ENCODE results near the gene BPIFB3. TPM values are rescaled to one million over a fixed set of nuclear protein-coding genes. Genes with fewer than 3 reads are reported as not detected.

Gene BPIFB3
- total and polyA plus RNA-seq, 2 donors from 2014 or later: not detected

DNA sequence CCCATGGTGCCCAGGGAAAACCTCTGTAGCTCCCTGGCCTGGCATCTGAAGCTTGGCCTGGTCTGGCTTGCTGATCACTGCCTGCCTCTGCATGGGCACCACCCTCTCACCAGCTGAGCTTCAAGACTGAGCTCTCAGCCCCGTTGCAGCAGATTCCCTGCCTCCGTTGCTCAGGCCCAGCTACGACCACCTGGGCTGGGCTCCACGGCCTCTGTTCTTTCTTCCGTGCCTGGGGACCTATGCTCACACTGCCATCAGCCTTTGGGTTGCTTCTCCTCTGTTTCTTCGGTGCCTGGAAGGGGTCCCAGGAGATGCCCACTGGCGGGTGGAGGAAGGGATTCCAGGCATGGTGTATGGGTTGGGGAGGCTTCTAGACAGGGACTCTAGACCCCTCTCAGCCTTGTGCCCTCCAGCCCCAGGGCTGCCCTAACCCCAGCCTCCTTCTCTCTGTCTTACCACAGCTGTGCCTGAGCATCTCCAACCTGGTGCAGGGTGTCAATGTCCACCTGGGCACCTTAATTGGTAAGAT is 37.1 kb upstream of the BPIFB3 start:
- Histone ChIP-seq H3K9me3 (ENCODE audit: control insufficient read depth in 2 of 3, insufficient read depth in 1 of 3, low read length in 3 of 3) (no peaks in the 10 kb centered on the region), H3K27me3 (ENCODE audit: control insufficient read depth, insufficient read depth, low read length) (no peaks in the 10 kb centered on the region), H3K27ac (ENCODE audit: low read depth in 2 of 2, low read length in 2 of 2) (no peak overlapping the region), H3K36me3 (ENCODE audit: control insufficient read depth in 2 of 3, insufficient read depth in 3 of 3, low read length in 3 of 3) (no peaks in the 10 kb centered on the region), H3K9ac (ENCODE audit: low read length in 3 of 3) (no peak overlapping the region), H3K4me3 (ENCODE audit: low read length in 3 of 3) (no peak overlapping the region), H3K4me1 (ENCODE audit: control insufficient read depth in 2 of 3, insufficient read depth in 2 of 3, low read depth in 1 of 3, low read length in 3 of 3) (no peaks in the 10 kb centered on the region)
- TF ChIP-seq, protein P1, sequence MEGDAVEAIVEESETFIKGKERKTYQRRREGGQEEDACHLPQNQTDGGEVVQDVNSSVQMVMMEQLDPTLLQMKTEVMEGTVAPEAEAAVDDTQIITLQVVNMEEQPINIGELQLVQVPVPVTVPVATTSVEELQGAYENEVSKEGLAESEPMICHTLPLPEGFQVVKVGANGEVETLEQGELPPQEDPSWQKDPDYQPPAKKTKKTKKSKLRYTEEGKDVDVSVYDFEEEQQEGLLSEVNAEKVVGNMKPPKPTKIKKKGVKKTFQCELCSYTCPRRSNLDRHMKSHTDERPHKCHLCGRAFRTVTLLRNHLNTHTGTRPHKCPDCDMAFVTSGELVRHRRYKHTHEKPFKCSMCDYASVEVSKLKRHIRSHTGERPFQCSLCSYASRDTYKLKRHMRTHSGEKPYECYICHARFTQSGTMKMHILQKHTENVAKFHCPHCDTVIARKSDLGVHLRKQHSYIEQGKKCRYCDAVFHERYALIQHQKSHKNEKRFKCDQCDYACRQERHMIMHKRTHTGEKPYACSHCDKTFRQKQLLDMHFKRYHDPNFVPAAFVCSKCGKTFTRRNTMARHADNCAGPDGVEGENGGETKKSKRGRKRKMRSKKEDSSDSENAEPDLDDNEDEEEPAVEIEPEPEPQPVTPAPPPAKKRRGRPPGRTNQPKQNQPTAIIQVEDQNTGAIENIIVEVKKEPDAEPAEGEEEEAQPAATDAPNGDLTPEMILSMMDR (IDR thresholded peaks at IDR 0.05; ENCODE audit: borderline replicate concordance, extremely low read depth, insufficient read depth): no peak
- no peak for FAIRE-seq
- no peak for DNase-seq
- intact Hi-C loops (cut with DNase I): no loop called here

- FAIRE-seq (no peak), DNase-seq (no peak)
- Histone ChIP-seq H3K4me3 (ENCODE audit: low read length in 3 of 3) (no peak overlapping the region), H3K4me1 (ENCODE audit: control insufficient read depth in 2 of 3, insufficient read depth in 2 of 3, low read depth in 1 of 3, low read length in 3 of 3) (no peaks in the 10 kb centered on the region), H3K27ac (ENCODE audit: low read depth in 2 of 2, low read length in 2 of 2) (no peak overlapping the region), H3K9ac (ENCODE audit: low read length in 3 of 3) (no peak overlapping the region), H3K9me3 (ENCODE audit: control insufficient read depth in 2 of 3, insufficient read depth in 1 of 3, low read length in 3 of 3) (no peaks in the 10 kb centered on the region), H3K36me3 (ENCODE audit: control insufficient read depth in 2 of 3, insufficient read depth in 3 of 3, low read length in 3 of 3) (no peaks in the 10 kb centered on the region), H3K27me3 (ENCODE audit: control insufficient read depth, insufficient read depth, low read length) (no peaks in the 10 kb centered on the region)
- TF ChIP-seq, protein P1 (IDR thresholded peaks at IDR 0.05; ENCODE audit: borderline replicate concordance, extremely low read depth, insufficient read depth): no peak
- intact Hi-C loops (cut with DNase I): no loop called here
These were observed 36.2 kb upstream of the BPIFB3 start for GRCh38 chr20:33017542-33017941.

DNA sequence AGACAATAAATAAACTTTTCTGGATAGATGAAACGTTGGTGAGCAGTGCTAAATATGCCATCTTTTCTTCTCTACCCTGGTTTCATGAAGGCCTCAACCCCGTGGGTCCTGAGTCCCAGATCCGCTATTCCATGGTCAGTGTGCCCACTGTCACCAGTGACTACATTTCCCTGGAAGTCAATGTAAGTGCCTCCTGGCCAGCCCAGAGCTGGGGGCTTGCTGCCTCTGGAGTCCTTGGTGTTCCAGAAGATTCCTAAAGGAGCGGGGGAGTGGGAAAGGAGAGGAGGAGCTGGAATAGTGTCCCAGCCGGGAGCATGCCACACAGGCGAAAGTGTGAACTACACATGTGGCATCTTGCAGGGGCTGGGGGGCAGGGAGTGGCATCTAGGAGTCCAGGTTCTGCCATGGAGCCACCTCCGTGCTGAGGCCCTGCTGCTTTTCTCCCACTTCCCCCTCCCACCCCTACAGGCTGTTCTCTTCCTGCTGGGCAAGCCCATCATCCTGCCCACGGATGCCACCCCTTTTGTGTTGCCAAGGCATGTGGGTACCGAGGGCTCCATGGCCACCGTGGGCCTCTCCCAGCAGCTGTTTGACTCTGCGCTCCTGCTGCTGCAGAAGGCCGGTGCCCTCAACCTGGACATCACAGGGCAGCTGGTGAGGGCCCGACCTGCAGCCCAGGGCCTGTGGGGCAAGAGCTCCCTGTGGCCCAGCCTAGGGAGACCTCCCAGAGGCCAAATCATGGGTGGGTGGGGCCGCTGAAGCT is 35.4 kb upstream of the BPIFB3 start:
- H3K36me3 ChIP-seq (ENCODE audit: control insufficient read depth in 2 of 3, insufficient read depth in 3 of 3, low read length in 3 of 3): no peaks in the 10 kb centered on the region
- no peak overlapping the region for H3K27ac ChIP-seq (ENCODE audit: low read depth in 2 of 2, low read length in 2 of 2)
- no peak overlapping the region for H3K9ac ChIP-seq (ENCODE audit: low read length in 3 of 3)
- DNase-seq (no peak), FAIRE-seq (no peak)
- intact Hi-C loops (cut with DNase I): no loop called here
- H3K4me1 ChIP-seq (ENCODE audit: control insufficient read depth in 2 of 3, insufficient read depth in 2 of 3, low read depth in 1 of 3, low read length in 3 of 3): no peaks in the 10 kb centered on the region
- H3K4me3 ChIP-seq (ENCODE audit: low read length in 3 of 3): no peak overlapping the region
- no peaks in the 10 kb centered on the region for H3K27me3 ChIP-seq (ENCODE audit: control insufficient read depth, insufficient read depth, low read length)
- no peaks in the 10 kb centered on the region for H3K9me3 ChIP-seq (ENCODE audit: control insufficient read depth in 2 of 3, insufficient read depth in 1 of 3, low read length in 3 of 3)
- TF ChIP-seq, protein P1 (IDR thresholded peaks at IDR 0.05; ENCODE audit: borderline replicate concordance, extremely low read depth, insufficient read depth): no peak
